GM21526 (cell line): ENCODE data around the gene LAPTM5.

Source experiments
- ATAC-seq: cut with Tn5 transposase; IDR thresholded peaks from one replicate; pipeline ENCODE4 v1.9.1; 2021; ENCODE audit warnings: moderate library complexity; ENCODE audit not compliant: unreplicated experiment, low FRiP score

The LAPTM5 gene

DNA sequence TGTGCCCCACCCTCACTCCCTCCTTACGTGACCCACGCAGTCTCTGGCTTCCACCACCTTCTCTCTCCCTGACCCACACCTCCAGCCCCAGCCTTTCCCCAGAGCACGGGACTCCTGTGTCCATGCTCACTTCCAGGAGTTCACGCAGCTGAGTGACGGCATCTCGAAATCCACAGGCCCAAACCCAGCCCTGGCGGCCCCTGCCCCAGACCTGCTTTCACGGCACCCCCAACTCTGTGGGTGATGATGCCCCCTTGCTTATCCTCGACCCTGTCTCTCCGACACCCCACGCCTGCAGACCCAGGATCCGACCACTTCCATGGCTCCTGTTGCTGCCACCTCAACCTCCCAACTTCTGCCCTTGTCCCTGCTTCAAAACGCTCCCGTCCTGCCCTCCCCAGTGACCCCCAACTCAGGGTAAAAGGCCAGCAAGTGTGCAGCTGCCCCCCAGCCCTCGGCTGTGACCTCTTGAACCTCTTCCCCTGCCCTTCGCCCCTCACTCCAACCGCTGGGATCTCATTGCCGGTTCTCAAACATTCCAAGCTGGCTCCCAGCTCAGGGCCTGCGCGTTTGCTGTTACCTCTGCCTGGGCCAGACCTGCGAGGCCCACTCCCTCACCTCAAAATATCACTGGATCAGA is 30.4 kb upstream of the LAPTM5 start:
- no peak for ATAC-seq

DNA sequence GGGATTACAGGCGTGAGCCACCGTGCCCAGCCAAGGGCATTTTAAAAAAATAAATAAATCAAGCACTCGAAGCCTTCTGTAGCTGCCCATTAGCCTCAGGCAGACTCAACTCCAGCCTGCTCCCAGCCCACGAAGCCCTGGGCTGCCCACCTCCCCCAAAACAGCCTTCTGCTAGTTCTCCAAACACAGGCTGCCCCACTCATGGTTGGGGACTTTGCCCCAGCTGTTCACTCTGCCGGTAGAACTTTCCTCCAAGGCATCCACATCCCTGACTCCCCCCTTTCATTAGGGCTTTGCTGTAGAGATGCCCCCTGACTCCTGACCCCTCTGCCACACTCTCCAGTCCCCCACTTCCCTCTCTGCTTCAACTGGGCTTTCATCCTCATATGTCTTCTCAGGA is 29.7 kb upstream of the LAPTM5 start:
- ATAC-seq, result no peak

DNA sequence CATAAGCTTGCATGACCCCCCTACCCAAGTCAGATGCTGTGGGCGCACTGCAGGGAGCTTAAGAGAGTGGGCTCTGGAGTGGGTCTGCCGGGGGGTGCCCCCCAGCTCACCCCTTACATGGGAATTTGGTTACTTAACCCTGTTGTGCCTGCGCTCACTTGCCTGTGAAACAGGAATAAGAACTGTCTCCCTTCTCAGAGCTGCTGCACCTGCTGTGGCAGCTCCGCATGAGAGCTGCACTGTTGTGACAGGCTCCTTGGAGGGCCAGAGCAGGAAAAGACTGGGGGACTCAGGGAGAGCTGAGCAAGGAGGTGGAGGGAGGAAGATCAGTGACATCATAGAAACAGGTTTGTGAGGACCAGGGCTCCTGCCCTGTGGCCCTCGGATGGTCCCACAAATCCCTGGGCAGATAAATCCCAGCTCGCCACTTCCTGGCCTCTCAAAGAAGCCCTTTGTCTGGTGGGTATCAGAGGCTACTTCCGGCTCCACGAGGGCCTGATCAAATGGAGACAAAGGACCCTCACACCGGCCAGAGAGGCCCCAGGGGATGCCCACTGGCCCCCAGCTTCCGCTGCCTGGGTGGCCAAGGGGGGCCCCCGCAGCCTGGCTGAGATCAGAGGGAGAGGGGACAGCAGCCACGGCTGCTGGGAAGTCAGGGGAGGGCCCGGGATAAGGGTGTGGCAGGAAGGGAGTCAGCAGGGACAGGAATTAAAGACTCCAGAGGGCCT is 28.9 kb upstream of the LAPTM5 start:
- no peak for ATAC-seq

DNA sequence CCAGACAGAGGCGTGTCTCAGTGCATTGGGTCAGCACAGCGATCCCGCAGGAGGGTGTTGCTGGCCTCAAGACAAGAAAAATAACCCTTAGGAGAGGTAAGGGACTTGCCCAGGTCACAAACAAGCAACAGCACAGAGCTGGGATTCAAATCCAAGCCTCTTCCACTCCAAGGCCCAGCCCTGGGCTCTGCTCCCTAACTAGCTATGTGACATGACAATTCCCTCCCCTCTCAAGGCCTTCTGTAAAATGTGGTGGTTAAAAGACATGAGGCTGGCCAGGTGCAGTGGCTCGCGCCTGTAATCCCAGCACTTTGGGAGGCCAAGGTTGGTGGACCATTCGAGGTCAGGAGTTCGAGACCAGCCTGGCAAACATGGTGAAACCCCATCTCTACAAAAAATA is 28.1 kb upstream of the LAPTM5 start:
- no peak for ATAC-seq

- ATAC-seq, result no peak
These were observed 27.6 kb upstream of the LAPTM5 start for GRCh38 chr1:30785181-30785580.

- no peak for ATAC-seq
These were observed 25.8 kb upstream of the LAPTM5 start for GRCh38 chr1:30783256-30783915.

DNA sequence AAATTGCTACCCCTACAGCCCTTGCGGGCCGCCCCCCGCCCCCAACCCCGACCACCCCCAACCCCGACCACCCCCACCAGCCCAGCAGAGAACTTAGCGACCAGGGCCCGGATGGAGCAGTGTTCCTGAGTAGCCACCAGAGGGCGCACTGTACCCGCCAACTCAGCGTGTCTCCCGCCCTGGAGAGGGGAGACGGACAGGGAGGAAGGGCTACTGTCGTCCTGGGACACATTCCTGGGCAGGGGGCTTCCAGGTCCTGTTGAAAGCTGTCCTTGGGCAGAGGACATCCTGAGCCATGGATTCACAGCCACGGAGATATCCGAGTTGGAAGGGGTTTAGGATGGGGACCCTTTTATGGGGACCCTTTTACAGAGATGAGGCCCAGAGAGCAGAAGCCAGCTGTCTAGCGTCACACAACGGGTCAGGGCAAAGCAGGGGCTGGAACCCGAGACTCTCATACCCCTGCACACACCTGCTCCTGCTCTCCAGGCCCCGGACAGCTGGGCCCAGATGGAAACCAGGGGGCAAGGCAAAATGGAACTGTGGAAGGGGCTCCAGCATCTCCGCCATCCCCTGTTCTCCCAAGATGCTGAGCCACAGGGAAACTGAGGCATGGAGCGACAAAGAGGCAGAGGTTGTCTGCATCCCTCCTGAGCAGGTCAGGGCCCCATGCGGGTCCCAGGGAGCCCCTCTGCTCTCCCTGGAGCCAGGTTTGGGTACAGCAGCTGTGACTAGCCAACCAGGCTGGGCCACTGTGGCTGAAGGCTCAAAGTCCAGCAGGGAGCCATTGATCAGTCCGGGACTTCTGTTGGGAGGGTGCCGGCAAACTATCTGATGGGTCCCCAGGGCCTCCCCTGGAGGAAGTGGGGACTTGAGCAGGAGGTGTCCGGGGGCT is 25.0 kb upstream of the LAPTM5 start:
- no peak for ATAC-seq

- no peak for ATAC-seq
These were observed 24.3 kb upstream of the LAPTM5 start for GRCh38 chr1:30781906-30782305.

DNA sequence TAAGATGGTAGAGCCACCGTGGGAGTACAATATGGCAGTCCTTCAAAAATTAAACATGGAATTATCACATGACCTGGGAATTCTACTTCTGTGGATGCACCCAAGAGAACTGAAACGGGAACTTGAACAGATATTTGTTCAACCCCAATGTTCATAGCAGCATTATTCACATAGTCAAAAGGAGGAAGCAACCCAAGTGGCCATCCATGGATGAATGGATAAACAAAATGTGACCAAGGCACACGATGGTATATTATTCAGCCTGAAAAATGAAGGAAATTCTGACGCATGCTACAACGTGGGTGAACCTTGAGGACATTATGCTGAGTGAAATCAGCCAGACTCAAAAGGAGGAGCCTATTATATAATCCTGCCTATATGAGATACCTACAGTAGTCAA is 22.8 kb upstream of the LAPTM5 start:
- no peak for ATAC-seq

DNA sequence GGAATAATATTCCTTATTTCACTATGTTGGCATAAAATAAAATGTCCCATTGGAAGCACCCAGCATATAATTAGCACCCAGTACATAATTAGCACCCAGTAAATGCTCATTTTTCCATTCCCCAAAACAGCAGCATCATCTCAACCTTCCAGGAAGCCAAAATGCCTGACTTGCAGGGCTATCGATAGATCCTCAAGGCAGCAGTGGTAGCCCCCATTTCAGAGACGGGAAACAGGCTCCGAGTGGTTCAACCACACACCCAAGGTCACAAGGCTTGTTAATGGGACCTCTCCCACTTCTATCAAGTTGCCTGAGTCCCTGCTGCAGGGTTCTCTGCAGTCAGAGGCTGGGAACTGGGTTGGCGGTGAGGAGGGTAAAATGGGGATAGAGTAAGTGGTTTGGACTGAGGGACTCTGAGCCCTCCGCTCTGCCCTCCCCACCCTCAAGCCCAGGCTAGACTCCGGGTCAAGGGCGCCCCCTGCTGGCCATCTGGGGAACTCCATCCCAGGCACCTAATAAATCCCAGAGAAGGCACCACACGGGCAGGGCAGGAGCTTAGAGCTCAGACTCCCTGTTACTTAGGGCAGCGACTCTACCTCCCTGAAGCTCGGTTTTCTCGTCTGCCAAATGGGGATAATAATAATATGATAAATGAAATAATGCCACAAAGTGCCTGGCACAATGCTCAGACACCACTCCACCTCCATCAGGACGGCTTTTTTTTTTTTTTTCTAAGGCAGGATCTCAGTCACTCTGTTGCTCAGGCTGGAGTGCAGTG is 21.9 kb upstream of the LAPTM5 start:
- ATAC-seq, result peak; percentile 53

GRCh38 chr1:30778979-30779293 is 21.4 kb upstream of the LAPTM5 start:
- no peak for ATAC-seq

DNA sequence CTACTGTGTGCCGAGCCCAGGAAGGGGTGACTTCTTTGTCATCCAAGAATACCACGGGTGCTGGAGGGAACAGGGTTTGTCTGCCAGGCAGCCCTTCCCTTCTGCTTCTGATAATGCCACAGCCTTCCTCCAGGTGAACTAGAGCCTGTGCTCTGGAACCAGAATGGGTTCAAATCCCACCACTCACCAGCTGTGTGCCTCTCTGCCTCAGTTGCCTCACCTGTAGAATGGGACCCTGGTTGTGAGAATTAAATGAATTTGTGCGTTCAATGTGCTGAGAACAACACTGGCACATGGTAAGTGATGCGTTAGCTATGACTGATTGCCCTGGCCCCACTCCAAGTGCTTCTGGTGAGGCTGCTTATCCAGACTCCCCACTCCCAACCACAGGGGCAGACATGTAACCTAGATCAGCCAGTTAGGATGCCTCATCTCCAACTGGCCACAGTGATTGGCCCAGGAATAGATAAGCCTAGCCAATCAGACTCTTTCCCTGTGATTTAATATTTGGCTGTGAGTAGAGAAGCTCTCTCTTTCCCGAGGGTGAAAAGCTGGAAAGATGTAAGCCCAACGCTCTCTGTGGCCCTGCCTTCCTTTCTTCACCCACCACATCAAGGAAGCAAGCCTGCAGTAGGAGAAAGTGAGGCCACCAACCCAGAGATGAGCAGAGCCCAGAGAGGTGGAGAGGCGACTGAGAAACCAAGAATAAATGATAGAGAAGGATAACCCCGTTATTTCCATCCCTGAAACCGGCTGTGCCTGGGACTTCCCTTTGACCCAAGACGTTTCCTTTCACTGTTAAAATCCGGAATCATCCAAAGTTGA is 20.8 kb upstream of the LAPTM5 start:
- ATAC-seq, result no peak

- no peak for ATAC-seq
These were observed 20.3 kb upstream of the LAPTM5 start for GRCh38 chr1:30777904-30778153.

DNA sequence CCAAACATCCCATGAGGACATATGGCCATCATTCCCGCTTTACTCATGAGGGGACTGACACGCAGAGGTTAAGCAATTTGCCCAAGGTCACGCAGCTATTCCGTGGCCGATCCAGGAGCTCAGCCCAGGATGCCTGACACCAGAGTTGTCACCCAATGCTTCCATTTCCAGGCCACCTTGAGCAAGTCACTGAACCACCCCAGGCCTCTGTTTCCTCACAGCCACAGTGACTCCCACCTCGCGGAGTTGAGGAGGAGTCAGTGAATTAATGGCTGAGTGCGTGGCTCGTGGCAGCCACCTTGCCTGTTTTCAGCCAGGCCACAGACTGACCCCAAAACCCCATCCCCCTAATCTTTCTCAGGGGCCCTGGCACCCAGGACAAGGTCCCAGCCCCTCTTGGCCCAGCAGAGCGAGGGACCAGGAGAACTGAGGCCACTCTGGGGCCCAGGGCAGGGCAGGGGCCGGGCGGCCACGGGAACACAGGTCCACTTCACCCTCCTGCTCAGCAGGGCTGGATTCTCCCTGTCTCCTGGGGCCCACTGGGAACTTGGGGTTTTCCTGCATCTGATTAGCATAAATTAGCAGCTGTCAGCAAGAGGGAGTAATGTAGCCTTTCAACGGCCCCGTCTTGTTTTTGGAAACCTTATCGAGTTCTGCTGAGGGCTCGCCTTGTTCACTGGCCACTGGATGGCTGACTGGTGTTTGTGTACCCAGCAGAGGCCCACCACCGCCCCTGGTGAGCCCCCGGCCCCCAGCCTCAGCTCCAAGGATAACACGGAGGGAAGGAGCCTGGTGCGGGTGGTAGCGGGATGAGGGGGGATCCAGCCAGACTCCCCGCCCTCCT is 19.7 kb upstream of the LAPTM5 start:
- ATAC-seq, result no peak

GRCh38 chr1:30776097-30777059 is 18.8 kb upstream of the LAPTM5 start:
- ATAC-seq, result no peak

- ATAC-seq, result no peak
These were observed 17.9 kb upstream of the LAPTM5 start for GRCh38 chr1:30775433-30775975.
